KOPT-K1 (cell line): ENCODE results near the gene SHD.
"Not testable (repeated sequence)": the region's sequence is repeated elsewhere in the genome, so short reads cannot be mapped to it uniquely, and the experiment has no call there.

Experiments used
- H3K27ac ChIP-seq: fragments of 200-600 bp; sonication (generic); 2 replicates; pipeline ENCODE4 v1.5.1; 2016; ENCODE audit warnings: antibody characterized with exemption, mild to moderate bottlenecking, low read depth, low read length; ENCODE audit not compliant: poor library complexity, severe bottlenecking
- H3K36me3 ChIP-seq: fragments of 200-600 bp; sonication (generic); 2 replicates; pipeline ENCODE4 v1.5.1; 2017; ENCODE audit warnings: antibody characterized with exemption, mild to moderate bottlenecking, low read length, moderate library complexity; ENCODE audit not compliant: insufficient read depth
- H3K9me3 ChIP-seq: fragments of 200-600 bp; sonication (generic); 2 replicates; pipeline ENCODE4 v1.5.1; 2017; ENCODE audit warnings: antibody characterized with exemption, low read length, mild to moderate bottlenecking; ENCODE audit not compliant: insufficient read depth, poor library complexity, severe bottlenecking

The SHD gene

DNA sequence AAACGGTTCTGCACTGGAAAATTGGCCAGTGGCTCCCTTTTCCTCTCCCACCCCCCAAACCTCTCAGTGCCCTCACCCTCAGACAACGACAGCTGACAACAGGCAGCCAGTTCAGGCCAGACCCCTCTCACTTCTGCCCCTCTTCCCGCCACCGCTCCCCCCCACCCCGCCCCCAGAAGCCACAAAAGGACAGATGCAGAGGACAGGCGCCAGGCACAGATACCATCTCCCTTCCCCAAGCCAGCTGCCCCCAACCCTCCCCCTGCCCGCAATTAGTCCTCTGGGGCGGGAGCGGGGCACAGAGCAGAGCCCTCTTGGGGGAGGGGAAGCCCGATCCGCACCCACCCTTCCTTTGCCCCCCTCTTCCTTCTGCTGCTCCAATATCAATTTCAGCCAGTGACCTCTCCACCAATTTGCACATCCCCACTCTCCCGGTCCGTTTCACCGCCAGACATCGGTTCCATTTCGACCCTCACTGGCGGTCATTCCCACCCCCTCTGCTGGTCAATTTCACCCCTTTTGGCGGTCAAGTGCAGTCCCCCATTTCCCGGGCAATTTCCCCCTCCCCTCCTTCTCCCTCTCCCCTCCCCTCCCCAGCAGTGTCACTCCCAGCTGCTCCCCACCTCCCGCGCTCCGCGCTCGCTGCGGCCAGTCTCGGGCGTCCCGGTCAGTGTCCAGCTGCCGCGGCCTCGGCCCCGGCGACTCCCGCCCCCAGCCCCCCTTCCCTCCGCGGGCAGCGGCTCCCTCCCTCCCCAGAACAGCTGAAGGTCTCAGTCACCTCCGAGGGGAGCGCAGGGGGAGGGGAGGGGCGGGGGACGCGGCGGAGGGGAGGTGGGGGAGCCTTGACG, at the start of gene SHD:
SHD (plus strand) TSS at position 848 of the 848 bp plus-strand sequence. CDS start 798 bp downstream, outside the sequence.
- Histone ChIP-seq H3K9me3 (no peaks in the 10 kb centered on the region), H3K27ac (no peak within 1 kb of the TSS), H3K36me3 (no peaks in the 10 kb centered on the region)

DNA sequence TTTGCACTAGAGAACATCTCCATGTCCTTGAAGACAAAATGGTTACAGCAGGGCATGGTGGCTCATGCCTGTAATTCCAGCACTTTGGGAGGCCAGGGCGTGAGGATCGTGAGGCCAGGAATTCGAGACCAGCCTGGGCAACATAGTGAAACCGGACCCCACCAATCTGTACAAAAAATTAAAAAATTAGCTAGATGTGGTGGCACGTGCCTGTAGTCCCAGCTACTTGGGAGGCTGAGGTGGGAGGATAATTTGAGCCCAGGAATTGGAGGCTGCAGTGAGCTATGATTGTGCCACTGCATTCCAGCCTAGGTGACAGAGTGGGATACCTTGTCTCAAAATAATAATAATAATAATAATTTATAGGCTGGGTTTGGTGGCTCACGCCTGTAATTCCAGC, 48.8 kb upstream of the SHD start:
- not testable (repeated sequence) for H3K9me3 ChIP-seq, H3K27ac ChIP-seq, H3K36me3 ChIP-seq

DNA sequence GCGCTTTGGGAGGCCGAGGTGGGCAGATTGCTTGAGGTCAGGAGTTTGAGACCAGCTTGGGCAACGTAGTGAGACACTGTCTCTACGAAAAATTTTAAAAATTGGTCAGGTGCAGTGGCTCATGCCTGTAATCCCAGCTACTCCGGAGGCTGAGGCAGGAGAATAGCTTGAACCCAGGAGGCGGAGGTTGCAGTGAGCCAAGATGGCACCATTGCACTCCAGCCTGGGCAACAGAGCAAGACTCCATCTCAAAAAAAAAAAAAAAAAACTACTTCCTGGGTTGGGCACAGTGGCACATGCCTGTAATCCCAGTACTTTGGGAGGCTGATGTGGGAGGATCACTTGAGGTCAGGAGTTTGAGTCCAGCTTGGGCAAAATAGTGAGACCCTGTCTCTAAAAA, 47.5 kb upstream of the SHD start:
- not testable (repeated sequence) for H3K27ac ChIP-seq, H3K9me3 ChIP-seq, H3K36me3 ChIP-seq

GRCh38 chr19:4232139-4232538, 46.9 kb upstream of the SHD start:
- H3K27ac ChIP-seq, H3K36me3 ChIP-seq, H3K9me3 ChIP-seq: not testable (repeated sequence)

DNA sequence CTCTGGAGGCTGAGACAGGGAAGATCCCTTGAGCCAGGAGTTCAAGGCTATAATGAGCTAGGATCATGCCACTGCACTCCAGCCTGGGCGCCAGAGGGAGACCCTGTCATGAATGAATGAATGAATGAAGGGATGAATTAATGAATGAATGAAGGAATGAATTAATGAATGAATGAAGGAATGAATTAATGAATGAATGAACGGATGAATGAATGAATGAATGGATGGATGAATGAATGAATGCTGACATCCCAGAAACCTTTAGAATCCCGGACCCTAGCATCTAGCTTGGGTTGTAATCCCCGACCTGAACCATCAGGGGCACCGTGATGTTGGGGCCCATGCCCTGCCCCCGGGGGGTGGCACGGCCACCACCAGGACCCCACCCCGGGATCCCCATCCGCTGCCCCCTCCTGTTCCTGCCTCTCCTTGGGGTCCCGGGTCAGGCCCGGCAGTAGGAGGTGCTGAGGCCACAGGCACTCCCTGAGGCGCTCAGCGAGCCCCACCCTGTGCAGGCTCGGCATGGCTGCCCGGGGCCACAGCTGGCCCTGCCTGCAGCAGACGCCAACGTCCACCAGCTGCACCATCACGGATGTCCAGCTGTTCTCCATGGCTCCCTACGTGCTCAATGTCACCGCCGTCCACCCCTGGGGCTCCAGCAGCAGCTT, 46.3 kb upstream of the SHD start:
- Histone ChIP-seq H3K36me3 (no peaks in the 10 kb centered on the region), H3K9me3 (no peaks in the 10 kb centered on the region), H3K27ac (no peak overlapping the region)

DNA sequence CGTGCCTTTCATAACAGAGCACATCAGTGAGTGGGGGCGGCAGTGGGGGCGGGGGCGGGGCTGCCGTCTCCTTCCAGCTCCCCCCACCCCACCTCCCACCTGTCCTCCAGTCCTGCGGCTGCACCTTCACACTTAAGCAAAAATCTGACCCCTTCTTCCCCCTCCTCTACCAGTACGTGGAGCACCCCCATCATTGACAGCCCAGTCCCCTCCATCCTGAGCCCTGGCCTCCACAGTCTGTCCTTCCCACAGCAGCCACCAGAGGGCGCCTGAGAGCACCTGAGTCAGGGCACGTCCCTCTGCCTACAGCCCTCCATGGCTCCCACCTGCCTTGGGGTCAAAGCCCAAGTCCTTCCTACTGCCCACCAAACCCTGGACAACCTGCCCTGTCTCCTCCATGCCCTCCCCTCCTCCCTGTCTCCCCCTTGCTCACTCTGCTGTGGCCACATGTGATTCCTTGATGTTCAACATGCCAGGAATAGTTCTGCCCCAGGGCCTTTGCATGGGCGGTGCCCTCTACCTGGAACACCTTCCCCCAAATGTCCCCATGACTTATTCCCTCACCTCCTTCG, 45.7 kb upstream of the SHD start:
- Histone ChIP-seq H3K36me3 (no peaks in the 10 kb centered on the region), H3K9me3 (no peaks in the 10 kb centered on the region), H3K27ac (no peak overlapping the region)

DNA sequence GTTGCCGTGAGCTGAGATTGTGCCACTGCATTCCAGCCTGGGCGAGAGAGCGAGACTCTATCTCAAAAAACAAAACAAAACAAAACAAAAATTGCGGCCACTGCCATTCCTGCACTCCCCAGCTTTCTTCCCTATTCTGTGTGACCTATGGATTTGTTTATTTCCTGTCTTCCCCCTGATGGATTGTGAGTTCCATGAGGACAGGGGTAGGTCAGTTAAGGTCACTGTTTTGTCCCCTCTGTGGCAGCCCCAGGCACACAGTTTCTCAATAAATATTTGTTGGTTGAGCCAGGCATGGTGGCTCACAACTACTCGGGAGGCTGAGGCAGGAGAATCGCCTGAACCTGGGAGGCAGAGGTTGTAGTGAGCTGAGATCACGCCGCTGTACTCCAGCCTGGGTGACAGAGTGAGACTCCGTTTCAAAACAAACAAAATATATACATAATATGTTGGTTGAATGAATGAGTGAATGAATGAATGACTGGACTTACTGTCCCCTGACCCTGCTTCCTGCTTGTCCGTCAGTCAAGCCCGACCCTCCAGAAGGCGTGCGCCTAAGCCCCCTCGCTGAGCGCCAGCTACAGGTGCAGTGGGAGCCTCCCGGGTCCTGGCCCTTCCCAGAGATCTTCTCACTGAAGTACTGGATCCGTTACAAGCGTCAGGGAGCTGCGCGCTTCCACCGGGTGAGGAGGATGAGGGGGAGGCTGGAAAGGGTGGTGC, 44.8 kb upstream of the SHD start:
- H3K27ac ChIP-seq: no peak overlapping the region
- H3K9me3 ChIP-seq: no peaks in the 10 kb centered on the region
- H3K36me3 ChIP-seq: no peaks in the 10 kb centered on the region

DNA sequence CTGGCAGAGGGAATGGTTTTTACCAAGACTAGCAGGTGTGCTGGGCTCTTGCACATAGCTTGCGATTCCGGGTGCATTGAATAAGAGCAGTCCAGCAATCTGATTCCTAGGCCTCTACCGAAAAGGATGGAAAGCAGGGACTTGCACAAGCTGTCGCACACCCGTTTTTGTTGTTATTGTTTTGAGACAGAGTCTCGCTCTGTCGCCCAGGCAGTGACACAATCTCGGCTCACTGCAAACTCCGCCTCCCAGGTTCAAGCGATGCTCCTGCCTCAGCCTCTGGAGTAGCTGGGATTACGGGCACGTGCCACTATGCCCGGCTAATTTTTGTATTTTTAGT, 44.2 kb upstream of the SHD start:
- Histone ChIP-seq H3K27ac (no peak overlapping the region), H3K36me3 (no peaks in the 10 kb centered on the region), H3K9me3 (no peaks in the 10 kb centered on the region)

DNA sequence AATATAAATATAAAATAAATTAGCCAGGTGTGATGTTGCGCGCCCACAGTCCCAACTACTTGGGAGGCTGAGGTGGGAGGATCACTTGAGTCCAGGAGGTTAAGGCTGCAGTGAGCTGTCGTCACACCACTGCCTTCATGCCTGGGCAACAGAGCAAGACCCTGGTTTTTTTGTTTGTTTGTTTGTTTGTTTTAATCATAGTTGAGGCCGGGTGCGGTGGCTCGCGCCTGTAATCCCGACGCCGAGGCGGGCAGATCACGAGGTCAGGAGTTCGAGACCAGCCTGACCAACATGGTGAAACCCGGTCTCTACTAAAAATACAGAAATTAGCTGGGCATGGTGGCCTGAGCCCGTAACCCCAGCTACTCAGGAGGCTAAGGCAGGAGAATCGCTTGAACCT, 41.6 kb upstream of the SHD start:
- peaks cover 10% of the 10 kb centered on the region for H3K9me3 ChIP-seq
- not testable (repeated sequence) for H3K27ac ChIP-seq, H3K36me3 ChIP-seq

GRCh38 chr19:4238831-4239230, 40.2 kb upstream of the SHD start:
- H3K36me3 ChIP-seq: no peaks in the 10 kb centered on the region
- H3K27ac ChIP-seq: no peak overlapping the region
- H3K9me3 ChIP-seq: peaks cover 10% of the 10 kb centered on the region

GRCh38 chr19:4241824-4242430, 37.1 kb upstream of the SHD start:
- H3K9me3 ChIP-seq: peaks cover 10% of the 10 kb centered on the region
- H3K36me3 ChIP-seq: no peaks in the 10 kb centered on the region
- H3K27ac ChIP-seq: no peak overlapping the region

DNA sequence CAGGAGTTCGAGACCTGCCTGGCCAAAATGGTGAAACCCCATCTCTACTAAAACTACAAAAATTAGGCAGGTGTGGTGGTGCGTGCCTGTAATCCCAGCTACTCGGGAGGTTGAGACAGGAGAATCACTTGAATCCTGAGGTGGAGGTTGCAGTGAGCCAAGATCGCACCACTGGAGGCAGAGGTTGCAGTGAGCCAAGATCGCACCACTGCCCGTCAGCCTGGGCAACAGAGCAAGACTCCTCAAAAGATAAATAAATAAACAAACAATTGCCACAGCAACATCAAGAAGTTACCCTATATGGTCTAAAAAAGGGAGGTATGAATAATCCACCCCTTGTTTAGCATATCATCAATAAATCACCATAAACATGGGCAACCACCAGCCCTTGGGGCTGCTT, 33.1 kb upstream of the SHD start:
- peak overlapping the region; percentile 90 for H3K27ac ChIP-seq
- peaks cover 10% of the 10 kb centered on the region for H3K9me3 ChIP-seq
- peaks cover 24% of the 10 kb centered on the region for H3K36me3 ChIP-seq

DNA sequence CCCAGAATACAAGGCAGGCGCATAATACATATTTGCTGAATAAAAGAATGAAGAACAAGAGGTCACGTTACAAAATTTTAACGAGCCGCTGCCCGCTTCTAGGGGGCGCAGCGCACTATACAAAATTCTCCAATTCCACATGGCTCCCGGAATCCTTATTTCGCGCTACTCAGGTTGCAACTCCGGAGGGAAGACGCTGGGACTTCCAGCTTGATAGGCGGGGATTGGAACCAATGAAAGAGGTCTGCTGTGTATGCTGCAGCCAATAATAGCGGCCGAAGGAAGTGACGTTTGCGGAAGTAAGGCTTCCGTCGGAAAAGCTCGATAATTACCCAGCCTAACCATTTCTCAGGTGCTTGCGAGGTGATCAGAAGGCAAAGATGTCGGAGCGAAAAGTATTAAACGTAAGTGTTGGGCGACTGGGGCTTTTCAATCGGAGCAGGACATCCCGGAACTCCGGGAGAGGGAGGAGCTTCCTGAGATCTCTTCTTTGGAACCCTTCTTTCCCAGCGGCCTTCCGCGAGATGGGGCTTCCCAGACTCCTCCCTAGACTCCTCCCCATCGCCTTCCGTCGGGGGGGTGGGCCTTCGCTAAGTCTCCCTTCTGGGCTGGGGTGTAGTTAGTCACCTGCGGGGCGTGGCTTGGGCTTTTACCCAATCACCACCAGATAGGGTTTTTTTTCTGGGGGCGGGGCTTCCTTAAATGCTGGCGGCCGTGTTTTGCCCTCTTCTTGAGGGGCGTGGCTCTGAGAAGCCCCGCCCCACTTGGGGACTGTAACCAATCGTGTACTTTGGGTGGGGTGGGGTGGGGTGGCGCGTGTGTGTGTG, 32.1 kb upstream of the SHD start, which contains the start of gene YJU2:
YJU2 (plus strand) TSS at position 314 of the 827 bp plus-strand sequence; CDS start at position 381, 67 bp downstream.
- Histone ChIP-seq H3K27ac (peak within 1 kb of the TSS; percentile 90), H3K36me3 (peaks cover 34% of the 10 kb centered on the region), H3K9me3 (peaks cover 3% of the 10 kb centered on the region)

- Histone ChIP-seq H3K27ac (no peak overlapping the region), H3K9me3 (peaks cover 17% of the 10 kb centered on the region), H3K36me3 (peaks cover 86% of the 10 kb centered on the region)
Measured at GRCh38 chr19:4256563-4256962, 22.5 kb upstream of the SHD start.
